GM12865 (cell line): ENCODE measurements around the gene CEP112.

ENCODE experiments used
- DNase-seq: peaks from one replicate; pipeline ENCODE4 v3.0.0; 2010; ENCODE audit warnings: low read depth
- H3K4me3 ChIP-seq: 2 replicates; pipeline ENCODE4 v1.5.1; 2011; ENCODE audit warnings: mild to moderate bottlenecking, low read depth, low read length, control low read depth
- TF ChIP-seq, protein P1 (sequence below): IDR thresholded peaks from 2 replicates; pipeline ENCODE4 v1.5.1; 2011; ENCODE audit warnings: low read length, control low read depth, low read depth, inconsistent platforms; ENCODE audit not compliant: insufficient read depth; ENCODE audit errors: missing control alignments

CEP112 gene

DNA sequence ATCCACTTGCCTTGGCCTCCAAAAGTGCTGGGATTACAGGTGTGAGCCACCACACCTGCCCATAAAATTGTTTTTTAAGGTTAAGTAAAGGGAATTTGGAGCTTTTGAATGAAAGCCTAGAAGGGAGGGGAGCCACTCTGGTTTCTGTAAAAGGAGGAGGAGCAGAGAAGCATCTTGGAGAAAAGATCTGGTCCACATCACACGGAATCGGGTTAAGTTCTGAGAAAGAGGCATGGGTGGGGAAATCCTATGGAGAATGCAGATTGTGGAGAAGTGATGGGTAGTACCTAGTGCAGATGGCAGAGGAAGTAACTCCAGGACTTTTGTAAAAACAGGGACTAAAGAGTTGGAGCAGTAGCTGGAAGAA lies 18.3 kb upstream of the CEP112 start:
- H3K4me3 ChIP-seq: no peak overlapping the region
- TF ChIP-seq, protein P1, sequence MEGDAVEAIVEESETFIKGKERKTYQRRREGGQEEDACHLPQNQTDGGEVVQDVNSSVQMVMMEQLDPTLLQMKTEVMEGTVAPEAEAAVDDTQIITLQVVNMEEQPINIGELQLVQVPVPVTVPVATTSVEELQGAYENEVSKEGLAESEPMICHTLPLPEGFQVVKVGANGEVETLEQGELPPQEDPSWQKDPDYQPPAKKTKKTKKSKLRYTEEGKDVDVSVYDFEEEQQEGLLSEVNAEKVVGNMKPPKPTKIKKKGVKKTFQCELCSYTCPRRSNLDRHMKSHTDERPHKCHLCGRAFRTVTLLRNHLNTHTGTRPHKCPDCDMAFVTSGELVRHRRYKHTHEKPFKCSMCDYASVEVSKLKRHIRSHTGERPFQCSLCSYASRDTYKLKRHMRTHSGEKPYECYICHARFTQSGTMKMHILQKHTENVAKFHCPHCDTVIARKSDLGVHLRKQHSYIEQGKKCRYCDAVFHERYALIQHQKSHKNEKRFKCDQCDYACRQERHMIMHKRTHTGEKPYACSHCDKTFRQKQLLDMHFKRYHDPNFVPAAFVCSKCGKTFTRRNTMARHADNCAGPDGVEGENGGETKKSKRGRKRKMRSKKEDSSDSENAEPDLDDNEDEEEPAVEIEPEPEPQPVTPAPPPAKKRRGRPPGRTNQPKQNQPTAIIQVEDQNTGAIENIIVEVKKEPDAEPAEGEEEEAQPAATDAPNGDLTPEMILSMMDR: no peak
- DNase-seq: no peak

DNA sequence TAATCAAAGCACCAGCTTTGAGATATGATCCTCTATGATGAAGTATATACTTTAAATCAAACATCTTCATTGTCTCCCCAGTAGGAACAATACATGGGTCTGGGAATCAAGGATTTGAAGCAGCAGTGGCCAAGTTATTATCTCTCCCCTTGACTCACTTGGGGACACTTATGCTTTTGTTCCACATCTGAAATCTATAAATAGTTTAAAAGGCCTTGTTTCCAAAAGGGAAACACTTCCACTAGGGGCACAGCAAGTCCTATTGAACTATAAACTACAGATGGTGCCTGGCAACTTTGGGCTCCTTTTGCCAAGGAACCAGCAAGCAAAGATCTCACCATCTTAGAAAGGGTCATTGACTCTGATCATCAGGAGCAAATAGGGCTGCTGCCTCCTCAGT lies 16.0 kb upstream of the CEP112 start:
- H3K4me3 ChIP-seq: no peak overlapping the region
- no peak for DNase-seq
- TF ChIP-seq, protein P1: no peak

DNA sequence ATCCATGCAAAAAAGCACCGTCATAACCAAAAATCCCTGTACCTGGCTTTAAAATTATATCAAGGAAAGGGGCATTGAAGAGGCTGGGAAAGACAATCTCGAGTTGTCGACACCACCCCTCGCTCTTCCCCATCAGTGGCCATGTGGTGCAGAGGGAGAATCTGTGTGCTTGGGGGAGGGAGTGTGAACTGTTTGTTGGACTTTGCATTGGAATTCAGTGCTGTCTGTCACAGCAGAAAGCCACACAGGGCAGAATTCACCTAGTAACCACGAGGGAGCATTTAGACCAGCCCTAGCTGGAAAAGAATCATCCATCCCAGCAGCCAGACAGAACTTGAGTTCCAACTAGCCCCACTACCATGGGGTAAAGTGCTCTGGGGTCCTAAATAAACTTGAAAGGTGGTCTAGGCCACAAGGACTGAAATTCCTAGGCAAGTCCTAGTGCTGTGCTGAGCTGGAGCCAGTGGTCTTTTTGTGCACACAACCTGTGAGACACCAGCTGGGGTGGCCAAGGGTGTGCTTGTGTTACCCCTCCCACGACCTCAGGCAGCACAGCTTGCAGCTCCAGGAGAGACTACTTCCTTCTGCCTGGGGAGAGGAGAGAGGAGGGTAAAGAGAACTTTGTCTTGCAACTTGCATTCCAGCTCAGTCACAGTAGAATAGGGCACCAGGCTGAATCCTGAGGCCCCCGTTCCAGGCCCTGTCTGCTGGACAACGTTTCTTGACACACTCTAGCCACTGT lies 11.5 kb upstream of the CEP112 start:
- DNase-seq: no peak
- TF ChIP-seq, protein P1: no peak
- H3K4me3 ChIP-seq: no peak overlapping the region

DNA sequence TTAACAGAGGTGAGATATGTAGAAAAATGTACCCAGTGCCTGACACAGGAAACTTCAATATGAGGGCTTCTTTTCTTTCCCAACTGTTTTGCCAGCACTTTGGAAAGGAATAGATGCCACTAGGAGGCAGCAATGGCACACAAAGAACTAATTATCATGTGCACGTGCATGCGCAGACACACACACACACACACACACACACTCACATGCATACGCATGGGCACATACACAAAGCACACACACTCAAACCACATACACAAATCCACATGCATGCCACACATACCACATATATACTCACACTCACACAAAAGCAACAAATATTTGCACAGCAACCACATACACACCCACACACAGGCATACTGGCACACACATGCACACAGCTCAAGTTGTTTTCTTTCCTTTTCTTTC lies 8.8 kb upstream of the CEP112 start:
- peak; percentile 70 for DNase-seq

DNA sequence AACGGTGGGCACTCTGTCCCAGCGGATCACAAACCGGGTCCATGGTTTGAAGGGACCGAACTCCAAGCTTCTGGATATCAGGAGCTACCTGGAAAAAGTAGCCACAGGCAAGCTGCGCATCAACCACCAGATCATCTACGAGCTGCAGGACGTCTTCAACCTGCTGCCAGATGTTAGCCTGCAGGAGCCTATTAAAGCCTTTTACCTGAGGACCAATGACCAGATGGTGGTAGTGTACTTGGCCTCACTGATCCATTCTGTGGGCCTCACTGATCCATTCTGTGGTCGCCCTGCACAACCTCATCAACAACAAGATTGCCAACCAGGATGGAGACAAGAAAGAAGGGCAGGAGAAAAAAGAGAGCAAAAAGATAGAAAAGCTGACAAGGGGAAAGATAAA lies 6.3 kb upstream of the CEP112 start:
- H3K4me3 ChIP-seq: no peak overlapping the region
- TF ChIP-seq, protein P1: no peak
- no peak for DNase-seq

More for the DNA sequence above, 8.8 kb upstream of the CEP112 start:
- no peak overlapping the region for H3K4me3 ChIP-seq
- TF ChIP-seq, protein P1: peak; percentile 48

DNA sequence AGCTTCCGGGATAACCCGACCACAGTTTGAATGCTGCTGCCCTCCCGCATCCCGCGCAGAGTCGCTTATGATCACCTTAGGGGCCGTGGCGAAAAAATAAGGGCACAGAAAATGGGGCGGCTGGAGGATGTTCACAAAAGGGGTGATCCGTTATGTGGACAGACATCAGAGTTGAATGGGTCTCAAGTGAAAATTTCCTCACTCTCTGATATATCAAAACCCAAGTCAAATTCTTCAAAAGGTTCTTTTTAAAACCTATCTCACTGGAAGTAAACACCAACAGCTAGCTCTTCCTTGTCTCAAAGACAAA lies 400 bp upstream of the CEP112 start:
- H3K4me3 ChIP-seq: peak overlapping the region; percentile 62
- DNase-seq: no peak
- TF ChIP-seq, protein P1: no peak
